ENCODE measurements around the gene IGSF22.

- no peak for TF ChIP-seq CTCF (optimal IDR thresholded peaks at IDR 0.05 in 1 of 3, IDR thresholded peaks at IDR 0.05 in 1 of 3, conservative IDR thresholded peaks at IDR 0.05 in 1 of 3; ENCODE audit: extremely low read depth in 1 of 3, insufficient read depth in 2 of 3, low read length in 3 of 3)
- TF ChIP-seq EZH2 (IDR thresholded peaks at IDR 0.05; ENCODE audit: low read length), result no peak
These were observed 26.5 kb upstream of the IGSF22 start for GRCh38 chr11:18752502-18752901.
